CD4-positive, alpha-beta T cell treated with Interleukin-17A for 4 hours (primary cell): ENCODE measurements around the gene KRTAP4-4.
"Not testable (repeated sequence)": the region's sequence is repeated elsewhere in the genome, so short reads cannot be mapped to it uniquely, and the experiment has no call there.

ENCODE experiments used
- DNase-seq: peaks from one replicate; pipeline ENCODE4 v3.0.0-alpha.2; 2020; ENCODE audit warnings: mixed read lengths

The KRTAP4-4 gene

GRCh38 chr17:41160648-41161047 lies at the start of gene KRTAP4-4:
Gene KRTAP4-4 (minus strand): TSS chr17:41160748. CDS start chr17:41160691, 57 bp downstream.
- no peak for DNase-seq

GRCh38 chr17:41199421-41200078 lies 39.0 kb upstream of the KRTAP4-4 start:
- no peak for DNase-seq

GRCh38 chr17:41196068-41196467 lies 35.5 kb upstream of the KRTAP4-4 start:
- DNase-seq, result no peak

- no peak for DNase-seq
Observed at GRCh38 chr17:41190328-41190727, 29.8 kb upstream of the KRTAP4-4 start.

- not testable (repeated sequence) for DNase-seq
Observed at GRCh38 chr17:41189837-41190318, 29.3 kb upstream of the KRTAP4-4 start, which contains the start of gene KRTAP9-1. Gene KRTAP9-1 (plus strand): TSS chr17:41189887. CDS start chr17:41189887, 0 bp downstream.

- DNase-seq, result no peak
Observed at GRCh38 chr17:41186872-41187271, 26.3 kb upstream of the KRTAP4-4 start.

GRCh38 chr17:41185001-41185400 lies 24.5 kb upstream of the KRTAP4-4 start:
- DNase-seq, result no peak

GRCh38 chr17:41184480-41184961 lies 24.0 kb upstream of the KRTAP4-4 start, which contains the start of gene KRTAP4-1:
Gene KRTAP4-1 (minus strand): TSS chr17:41184911. CDS start chr17:41184854, 57 bp downstream.
- DNase-seq, result no peak

- DNase-seq, result no peak
Observed at GRCh38 chr17:41178843-41179616, 18.5 kb upstream of the KRTAP4-4 start.

GRCh38 chr17:41178341-41178740 lies 17.8 kb upstream of the KRTAP4-4 start:
- no peak for DNase-seq

- no peak for DNase-seq
Observed at GRCh38 chr17:41177727-41178271, 17.3 kb upstream of the KRTAP4-4 start, which contains the start of gene KRTAP4-2. Gene KRTAP4-2 (minus strand): TSS chr17:41178221. CDS start chr17:41178164, 57 bp downstream.

- DNase-seq, result no peak
Observed at GRCh38 chr17:41176744-41177387, 16.3 kb upstream of the KRTAP4-4 start.

- DNase-seq, result no peak
Observed at GRCh38 chr17:41171886-41172285, 11.3 kb upstream of the KRTAP4-4 start.

- DNase-seq, result no peak
Observed at GRCh38 chr17:41168121-41168520, 7.6 kb upstream of the KRTAP4-4 start, which contains the start of gene KRTAP4-3. Gene KRTAP4-3 (minus strand): TSS chr17:41168221. CDS start chr17:41168172, 49 bp downstream.

GRCh38 chr17:41167561-41167960 lies 7.0 kb upstream of the KRTAP4-4 start:
- no peak for DNase-seq

- DNase-seq, result no peak
Observed at GRCh38 chr17:41163828-41164227, 3.3 kb upstream of the KRTAP4-4 start.

- not testable (repeated sequence) for DNase-seq
Observed at GRCh38 chr17:41160190-41160589, 358 bp downstream of the KRTAP4-4 start.

- DNase-seq, result no peak
Observed at GRCh38 chr17:41153856-41154255, 6.7 kb downstream of the KRTAP4-4 start.

GRCh38 chr17:41151525-41151924 lies 9.0 kb downstream of the KRTAP4-4 start:
- DNase-seq, result no peak

GRCh38 chr17:41150026-41150425 lies 10.5 kb downstream of the KRTAP4-4 start:
- no peak for DNase-seq

GRCh38 chr17:41149652-41149985 lies 10.9 kb downstream of the KRTAP4-4 start, which contains the start of gene KRTAP4-5:
Gene KRTAP4-5 (minus strand): TSS chr17:41149825. CDS start chr17:41149767, 58 bp downstream.
- no peak for DNase-seq

GRCh38 chr17:41148971-41149651 lies 11.4 kb downstream of the KRTAP4-4 start:
- not testable (repeated sequence) for DNase-seq
